Daoy (cell line): ENCODE results near the gene IL17REL. TPM values are rescaled to one million over a fixed set of nuclear protein-coding genes. Genes with fewer than 3 reads are reported as not detected.
A peak's percentile ranks its signal among the peaks of the same experiment; 100 is the strongest.

Experiments
- DNase-seq: peaks from one replicate; pipeline ENCODE4 v3.0.0-alpha.2; 2015; ENCODE audit warnings: low read depth
- total RNA-seq: library from RNA; depleted of rRNA; stranded (reverse); fragments of >200 nt; shearing (Covaris generic); gene quantifications from 2 replicates; pipeline ENCODE4 v1.2.3, GENCODE V29; 2014; rRNA removed

Gene IL17REL
- total RNA-seq, 1 experiment from 2014 or later = not detected

DNA sequence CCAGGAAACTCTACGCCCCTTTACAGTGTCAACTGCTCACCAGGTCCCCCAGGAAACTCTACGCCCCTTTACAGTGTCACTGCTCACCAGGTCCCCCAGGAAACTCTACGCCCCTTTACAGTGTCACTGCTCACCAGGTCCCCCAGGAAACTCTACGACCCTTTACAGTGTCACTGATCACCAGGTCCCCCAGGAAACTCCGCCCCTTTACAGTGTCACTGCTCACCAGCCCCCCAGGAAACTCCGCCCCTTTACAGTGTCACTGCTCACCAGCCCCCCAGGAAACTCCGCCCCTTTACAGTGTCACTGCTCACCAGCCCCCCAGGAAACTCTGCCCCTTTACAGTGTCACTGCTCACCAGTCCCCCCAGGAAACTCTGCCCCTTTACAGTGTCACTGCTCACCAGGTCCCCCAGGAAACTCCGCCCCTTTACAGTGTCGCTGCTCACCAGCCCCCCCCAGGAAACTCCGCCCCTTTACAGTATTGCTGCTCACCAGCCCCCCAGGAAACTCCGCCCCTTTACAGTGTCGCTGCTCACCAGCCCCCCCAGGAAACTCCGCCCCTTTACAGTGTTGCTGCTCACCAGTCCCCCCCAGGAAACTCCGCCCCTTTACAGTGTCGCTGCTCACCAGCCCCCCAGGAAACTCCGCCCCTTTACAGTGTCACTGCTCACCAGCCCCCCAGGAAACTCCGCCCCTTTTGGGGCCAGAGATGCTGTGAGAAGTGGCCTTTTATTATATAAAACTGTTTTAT lies 67.3 kb downstream of the IL17REL start:
- peak; percentile 49 for DNase-seq

Other genes starting within 250 kb of the IL17REL start
- gene BRD1, start 184.9 kb downstream of the IL17REL start, total RNA-seq = 15.4 and 20.1 TPM in 2 replicates
- 10.6 and 12.1 TPM in 2 replicates for gene ZBED4, start 158.9 kb downstream of the IL17REL start, total RNA-seq
- gene ALG12, start 94.3 kb downstream of the IL17REL start, total RNA-seq = 12.6 and 16.3 TPM in 2 replicates
- gene CRELD2, start 94.1 kb downstream of the IL17REL start, total RNA-seq = 59.4 and 82.5 TPM in 2 replicates
- 73.1 and 87.7 TPM in 2 replicates for gene PIM3, start 52.0 kb downstream of the IL17REL start, total RNA-seq
- gene TTLL8, start 45.5 kb upstream of the IL17REL start, total RNA-seq = not detected in 2 replicates
- not detected in 2 replicates for gene MLC1, start 72.7 kb upstream of the IL17REL start, total RNA-seq
- gene MOV10L1, start 77.2 kb upstream of the IL17REL start, total RNA-seq = 0.11 TPM in 1 of 2 replicates, not detected in the other
- gene PANX2, start 158.0 kb upstream of the IL17REL start, total RNA-seq = 0.48 and 1.5 TPM in 2 replicates
- 21.8 and 26.3 TPM in 2 replicates for gene TRABD, start 173.1 kb upstream of the IL17REL start, total RNA-seq
- gene SELENOO, start 188.2 kb upstream of the IL17REL start, total RNA-seq = 19.1 and 20.5 TPM in 2 replicates
- gene TUBGCP6, start 232.3 kb upstream of the IL17REL start, total RNA-seq = 9.0 and 17.3 TPM in 2 replicates
- gene HDAC10, start 238.5 kb upstream of the IL17REL start, total RNA-seq = 5.1 and 18.1 TPM in 2 replicates
- gene MAPK12, start 248.9 kb upstream of the IL17REL start, total RNA-seq = 14.6 and 16.9 TPM in 2 replicates